ENCODE data around the gene GAGE12J.
"Not testable (repeated sequence)": the region's sequence is repeated elsewhere in the genome, so short reads cannot be mapped to it uniquely, and the experiment has no call there.

GAGE12J gene, protein sequence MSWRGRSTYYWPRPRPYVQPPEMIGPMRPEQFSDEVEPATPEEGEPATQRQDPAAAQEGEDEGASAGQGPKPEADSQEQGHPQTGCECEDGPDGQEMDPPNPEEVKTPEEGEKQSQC

DNA sequence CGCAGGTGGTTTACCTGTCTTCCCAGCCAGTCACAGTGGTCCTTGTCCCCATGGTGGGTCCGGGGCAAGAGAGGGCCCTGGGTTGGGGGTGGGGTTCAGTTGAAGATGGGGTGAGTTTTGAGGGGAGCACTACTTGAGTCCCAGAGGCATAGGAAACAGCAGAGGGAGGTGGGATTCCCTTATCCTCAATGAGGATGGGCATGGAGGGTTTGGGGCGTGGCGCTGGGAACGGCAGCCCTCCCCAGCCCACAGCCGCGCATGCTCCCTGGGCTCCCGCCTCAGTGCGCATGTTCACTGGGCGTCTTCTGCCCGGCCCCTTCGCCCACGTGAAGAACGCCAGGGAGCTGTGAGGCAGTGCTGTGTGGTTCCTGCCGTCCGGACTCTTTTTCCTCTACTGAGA is at the start of gene GAGE12J:
GAGE12J (plus strand) TSS at position 301 of the 400 bp plus-strand sequence. CDS start 1,157 bp downstream, outside the sequence.
- DNase-seq = not testable (repeated sequence)

DNA sequence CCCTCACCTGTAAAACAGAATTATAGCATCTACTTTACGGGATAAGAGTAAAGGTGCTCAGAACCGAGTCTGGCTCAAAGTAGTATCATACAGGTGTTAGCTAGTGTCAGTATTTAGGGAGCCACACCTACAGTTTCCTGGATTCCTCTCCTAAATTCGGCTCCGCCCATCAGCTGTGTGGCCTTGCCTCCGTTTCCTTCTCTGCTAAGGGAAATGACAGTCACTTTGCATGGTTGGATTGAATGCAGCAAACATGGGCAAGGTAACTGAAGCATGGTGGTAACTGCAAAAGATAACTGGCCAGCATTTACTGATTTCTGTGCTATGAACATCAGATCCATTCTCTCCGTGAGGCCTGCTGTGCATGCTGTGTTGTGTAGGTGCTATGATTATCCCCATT is 49.4 kb upstream of the GAGE12J start:
- no peak for DNase-seq

DNA sequence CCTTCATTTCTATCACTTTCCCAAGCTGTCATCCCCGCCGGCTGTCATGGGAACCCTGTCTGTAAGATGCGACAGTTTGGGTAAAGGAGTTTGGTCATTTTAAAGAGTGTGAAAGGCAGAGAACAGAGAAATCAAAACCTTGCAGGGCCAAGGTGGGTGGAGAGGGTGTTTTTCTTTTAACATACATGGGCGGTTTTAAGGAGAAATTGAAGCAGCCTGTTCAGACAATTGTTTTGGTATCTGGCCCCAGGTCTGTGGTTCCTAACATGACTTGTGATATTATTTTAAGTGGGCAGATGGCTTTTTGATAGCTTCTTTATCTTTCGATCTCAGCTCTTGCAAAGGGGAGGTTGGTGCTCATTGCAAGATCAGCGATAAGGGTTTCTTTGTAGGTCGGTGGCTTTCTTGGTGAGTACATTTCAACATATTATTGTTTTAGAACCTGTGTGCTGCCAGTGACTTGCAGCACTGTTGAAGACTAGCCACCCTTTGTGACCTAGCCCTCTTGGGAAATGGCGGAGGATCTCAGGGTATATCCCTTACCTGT is 48.6 kb upstream of the GAGE12J start:
- DNase-seq = no peak

DNA sequence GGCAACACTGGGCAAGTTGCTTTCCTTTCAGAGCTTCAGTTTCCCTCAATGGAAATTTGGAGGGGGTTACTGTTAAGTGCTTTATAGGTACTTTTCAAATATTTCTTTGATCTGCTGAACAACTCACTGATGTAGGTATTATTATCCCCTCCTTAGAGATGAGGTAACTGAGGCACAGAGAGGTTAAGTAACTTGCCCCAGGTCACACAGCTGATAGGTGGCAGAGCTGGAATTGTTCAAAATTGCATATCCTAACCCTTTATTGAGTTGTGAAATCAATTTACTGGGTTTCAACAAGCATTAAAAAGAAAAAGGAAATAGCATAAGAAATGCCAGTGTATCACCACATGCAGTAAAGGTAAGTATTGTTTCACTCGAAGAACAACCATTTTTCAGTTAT is 45.6 kb upstream of the GAGE12J start:
- no peak for DNase-seq

DNA sequence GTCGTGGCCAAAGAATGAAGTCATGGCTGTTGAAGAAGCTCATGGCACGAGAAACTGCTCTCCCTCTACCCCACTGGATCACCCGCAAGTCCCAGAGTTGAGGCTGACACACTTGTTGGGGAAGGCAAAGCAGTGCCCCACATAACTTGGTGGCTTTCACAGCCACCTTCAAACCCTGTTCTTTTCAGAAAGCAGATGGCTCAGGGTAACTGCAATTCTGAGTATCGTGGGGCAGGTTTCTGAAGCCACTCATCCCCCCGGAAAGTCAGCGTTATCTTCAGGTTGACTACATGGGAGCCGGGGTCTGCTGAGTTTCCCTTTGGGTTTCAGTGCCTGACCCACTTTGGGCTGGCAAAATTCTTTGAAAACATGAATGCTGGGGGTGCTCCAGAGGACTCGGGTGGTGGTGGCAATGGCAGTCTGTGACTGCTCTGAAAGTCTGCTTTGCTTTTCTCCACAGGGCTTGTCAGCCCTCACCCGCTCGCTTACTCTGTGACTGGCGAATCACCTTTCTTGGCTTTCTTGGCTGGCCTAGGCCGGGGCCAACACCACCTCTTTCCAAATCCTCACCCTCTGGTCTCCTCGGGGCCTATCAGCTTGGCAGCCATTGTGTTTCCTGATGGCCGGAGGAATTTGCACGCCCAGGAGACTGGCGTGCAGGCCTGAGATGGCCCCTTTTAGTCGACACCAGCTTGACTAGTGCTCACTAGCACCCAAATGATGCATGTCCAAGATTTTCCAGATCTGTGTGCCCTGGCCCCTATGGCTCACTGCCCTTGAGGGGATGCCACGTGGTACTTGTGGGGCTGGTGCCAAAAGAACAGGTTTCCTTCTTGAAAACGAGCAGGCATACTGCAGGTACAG is 44.9 kb upstream of the GAGE12J start:
- DNase-seq = no peak

DNA sequence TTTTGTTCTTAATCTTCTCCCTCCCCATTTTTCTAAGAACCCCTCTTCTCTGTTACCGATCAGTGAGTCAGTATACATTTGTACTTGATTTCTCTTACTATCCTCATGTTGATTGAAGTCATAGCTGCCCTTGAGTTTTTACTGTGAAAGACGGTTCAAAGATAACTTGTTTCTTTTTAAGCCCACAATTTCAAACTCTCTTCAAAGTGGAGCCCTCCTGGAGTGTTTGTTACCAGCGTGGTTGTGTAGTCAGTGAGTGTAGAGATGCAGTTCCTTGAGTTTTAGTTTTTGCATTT is 44.4 kb upstream of the GAGE12J start:
- no peak for DNase-seq

DNA sequence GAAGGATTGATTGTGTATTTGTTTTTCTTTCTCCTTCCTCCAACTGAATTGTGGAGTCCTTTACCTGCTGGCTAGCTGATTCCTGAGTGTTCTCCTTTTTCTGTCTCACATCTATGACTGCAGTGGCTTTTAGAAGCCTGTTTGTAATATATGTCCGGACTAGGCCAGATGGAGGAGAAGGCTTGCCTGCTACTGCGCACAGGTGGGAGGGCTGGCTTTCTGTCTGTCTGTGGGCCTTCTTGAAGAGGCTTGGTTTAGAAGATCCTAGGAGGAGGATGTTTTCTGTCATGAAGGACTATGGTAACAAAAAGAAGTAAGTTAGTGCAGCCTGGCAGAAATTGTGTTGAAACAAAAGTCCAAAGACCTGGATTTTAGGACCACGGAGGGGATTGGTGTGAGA is 43.8 kb upstream of the GAGE12J start:
- no peak for DNase-seq

DNA sequence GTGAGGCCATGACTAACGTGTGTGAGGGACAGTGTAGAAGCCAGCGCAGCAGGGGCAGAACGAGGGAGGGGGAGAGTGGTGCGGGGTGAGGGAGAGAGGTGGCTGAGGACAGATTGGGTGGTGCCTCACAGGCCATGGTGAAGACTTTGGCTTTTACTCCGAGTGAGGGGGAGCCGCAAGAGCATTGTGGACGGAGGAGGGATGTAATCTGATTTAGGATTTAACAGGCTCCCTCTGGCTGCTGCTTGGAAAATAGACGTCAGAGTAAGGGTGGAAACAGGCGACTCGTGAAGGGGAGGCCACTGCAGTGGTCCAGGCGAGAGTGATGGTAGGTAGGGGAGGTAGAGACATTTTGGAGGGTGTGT is 39.2 kb upstream of the GAGE12J start:
- peak; percentile 24 for DNase-seq

DNA sequence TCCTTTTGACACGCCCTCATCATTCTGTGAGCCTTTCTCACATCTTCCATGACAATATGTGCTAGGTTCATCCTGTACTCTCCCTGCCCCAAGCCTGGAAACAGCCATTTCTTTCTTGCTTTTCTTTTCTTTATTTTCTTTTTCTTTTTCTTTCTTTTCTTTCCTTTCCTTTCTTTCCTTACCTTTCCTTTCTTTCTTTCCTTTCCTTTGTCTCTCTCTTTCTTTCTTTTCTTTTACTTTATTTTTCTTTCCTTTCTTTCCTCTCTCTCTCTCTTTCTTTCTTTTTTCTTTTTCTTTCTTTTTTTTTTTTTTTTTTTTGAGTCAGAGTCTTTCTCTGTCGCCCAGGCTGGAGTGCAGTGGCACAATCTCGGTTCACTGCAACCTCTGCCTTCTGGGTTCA is 37.6 kb upstream of the GAGE12J start:
- DNase-seq = no peak

DNA sequence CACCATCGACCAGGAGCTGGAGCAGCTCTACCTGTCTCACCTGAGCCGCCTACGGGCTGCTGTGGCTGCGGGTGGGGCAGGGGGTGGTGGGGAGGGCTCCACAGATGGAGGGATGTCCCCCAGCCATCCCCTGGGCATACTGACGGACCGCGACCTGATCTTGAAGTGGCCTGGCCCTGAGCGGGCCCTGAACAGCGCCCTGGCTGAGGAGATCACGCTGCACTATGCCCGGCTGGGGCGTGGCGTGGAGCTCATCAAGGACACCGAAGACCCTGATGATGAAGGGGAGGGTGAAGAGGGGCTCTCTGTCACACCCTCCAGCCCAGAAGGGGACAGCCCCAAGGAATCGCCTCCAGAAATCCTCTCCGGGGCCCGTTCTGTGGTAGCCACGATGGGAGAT is 35.7 kb upstream of the GAGE12J start:
- no peak for DNase-seq

DNA sequence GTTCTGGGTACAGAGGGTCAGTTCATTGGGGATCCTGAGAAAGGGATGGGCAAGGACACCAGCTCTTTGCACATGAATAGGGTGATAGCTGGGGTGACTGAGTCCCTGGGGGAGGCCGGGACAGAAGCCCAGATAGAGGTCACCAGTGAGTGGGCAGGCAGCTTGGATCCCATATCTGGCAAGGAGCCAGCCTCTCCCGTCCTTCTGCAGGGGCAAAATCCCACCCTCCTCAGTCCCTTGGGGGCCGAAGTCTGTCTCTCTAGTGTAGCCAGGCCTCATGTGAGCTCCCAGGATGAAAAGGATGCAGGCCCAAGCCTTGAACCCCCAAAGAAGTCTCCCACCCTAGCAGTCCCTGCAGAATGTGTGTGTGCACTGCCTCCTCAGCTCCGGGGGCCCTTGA is 35.3 kb upstream of the GAGE12J start:
- no peak for DNase-seq

DNA sequence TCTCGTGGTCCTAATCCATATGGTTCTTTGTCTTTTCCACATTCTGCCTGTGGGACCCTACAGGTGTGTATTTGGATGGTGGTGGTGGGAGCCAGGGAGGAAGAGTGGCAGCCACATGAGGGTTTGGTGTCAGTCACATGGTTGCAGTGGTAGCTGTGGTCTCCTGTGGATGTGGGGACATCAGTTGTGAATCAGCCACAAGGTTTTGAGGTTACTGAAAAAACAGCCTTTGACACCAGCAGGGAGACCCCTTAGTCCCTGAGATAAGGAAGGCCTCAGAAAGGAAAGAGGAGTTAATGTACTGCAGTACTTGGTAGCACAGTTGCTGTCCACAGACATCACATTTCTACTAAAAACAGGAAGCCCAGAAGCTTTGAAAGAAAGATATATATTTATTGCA is 34.2 kb upstream of the GAGE12J start:
- no peak for DNase-seq

DNA sequence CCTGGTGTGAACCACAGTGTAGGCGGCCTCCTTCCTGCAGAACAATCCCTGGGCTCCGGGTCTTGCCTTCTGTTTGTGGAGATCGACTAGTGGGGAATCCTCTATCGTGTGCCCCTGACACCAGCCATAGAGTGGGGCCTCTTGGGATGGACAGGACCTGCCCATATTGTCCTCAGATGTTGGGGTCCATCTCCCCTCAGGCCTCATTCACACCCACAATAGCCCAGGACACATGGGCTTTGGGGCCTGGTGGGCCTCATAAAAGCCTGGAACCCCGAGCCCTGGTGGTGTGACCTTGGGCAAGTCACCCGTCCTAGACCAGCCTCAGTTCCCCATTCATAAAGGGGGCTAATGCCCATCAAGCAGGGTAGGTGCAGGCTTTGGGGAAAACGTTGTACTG is 31.6 kb upstream of the GAGE12J start:
- no peak for DNase-seq

DNA sequence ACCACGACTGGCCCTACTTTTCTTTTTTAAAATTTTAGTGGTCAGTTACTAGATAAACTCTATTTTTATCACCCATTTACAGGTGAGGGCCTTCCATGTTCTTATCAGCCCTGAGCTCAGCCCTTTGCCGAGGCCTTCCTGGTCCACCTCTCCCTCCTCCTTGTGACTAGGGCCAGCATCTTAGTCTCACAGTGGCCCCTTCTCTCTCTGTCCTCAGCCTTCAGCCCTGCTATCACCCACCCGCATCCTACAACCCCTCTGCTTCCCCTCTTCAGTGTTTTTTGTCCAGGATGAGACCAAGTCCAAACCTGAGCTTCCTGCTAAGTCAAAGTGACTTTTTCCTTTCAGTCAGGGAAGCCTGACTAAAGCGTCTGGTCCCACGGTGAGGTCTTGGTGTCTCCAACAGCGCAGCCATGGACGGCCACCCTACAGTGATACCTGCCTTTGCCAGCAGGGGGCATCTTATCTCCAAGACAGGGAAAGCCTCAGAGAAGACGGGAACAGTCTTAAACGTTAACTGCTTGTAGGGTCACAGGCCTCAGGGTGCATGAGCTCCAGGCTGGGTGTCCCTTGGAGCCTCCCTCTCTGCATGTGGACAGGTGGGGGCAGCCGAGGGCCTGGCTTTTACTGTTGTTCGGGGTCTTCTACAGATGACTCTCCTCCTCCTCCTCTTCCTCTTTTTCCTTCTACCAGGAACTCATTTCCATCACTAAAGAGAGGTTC is 30.1 kb upstream of the GAGE12J start:
- DNase-seq = peak; percentile 38

DNA sequence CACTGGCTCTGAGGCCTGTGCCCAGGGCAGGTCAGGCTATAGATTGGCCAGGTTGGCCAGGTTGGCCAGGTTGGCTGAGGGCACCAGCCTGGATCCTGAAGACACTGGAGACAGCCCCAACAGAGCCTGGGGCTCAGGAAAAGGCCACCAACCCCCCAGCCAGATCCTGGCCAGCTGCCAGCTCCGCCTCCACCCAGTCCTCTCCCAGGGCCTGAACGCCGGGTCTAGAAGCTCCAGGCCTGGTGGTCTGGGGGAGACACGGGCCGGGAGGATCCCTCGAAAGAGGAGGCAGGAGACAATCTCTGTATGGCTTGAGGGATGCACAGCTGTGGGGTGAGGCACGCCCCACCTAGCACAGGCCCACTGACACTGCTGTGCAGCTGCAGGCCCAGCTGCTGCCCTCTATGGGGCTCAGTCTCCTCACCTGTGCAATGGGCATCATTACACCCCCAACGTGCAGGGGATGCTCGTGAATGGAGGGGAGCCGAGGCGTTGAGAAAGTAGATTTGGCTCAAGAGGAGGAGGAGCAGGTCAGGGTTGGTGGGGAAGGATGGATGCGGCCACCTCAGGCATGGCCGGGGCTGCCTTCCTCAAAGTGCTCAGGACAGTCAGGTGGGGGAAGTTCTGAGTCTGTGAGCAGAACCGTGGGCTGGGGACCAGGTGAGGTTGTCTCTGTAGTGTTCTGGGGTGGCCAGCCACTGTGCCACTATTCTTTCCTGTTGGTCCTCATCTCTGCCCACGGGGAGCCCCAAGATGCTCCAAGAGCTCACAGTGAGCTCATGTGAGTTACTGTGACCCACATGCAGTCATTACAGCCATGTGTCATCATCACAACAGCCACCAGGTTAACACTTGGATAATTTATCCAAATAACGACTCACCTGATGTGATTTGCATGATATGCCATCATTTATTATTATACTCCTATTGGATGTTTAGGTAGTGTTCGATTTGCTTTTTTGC is 29.2 kb upstream of the GAGE12J start:
- no peak for DNase-seq

DNA sequence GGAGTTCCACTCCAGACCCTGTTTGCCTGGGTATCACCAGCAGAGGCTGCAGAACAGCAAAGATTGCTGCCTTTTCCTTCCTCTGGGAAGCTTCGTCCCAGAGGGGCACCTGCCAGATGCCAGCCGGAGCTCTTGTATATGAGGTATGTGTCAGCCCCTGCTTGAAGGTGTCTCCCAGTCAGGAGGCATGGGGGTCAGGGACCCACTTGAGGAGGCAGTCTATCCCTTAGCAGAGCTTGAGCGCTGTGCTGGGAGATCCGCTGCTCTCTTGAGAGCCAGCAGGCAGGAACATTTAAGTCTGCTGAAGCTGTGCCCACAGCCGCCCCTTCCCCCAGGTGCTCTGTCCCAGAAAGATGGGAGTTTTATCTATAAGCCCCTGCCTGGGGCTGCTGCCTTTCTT is 22.5 kb upstream of the GAGE12J start:
- not testable (repeated sequence) for DNase-seq

DNA sequence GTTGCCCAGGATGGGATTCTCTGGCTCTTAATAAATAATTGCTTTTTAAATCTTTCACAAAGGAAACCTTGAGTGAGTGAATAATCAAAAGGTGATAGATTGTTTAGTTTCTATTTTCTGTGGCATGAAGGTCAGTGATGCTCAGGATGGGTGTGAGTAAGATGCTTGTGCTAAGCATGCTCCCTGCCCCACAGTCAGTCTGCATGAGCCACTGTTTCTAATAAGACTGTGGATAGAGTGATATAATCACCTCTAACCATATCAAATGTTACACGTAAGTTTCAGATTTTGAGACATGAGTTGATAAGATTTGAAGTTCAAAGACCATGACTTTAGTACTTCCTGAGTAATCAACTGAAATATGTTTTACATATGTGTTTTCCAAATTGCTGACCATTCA is 21.1 kb upstream of the GAGE12J start:
- DNase-seq = no peak

DNA sequence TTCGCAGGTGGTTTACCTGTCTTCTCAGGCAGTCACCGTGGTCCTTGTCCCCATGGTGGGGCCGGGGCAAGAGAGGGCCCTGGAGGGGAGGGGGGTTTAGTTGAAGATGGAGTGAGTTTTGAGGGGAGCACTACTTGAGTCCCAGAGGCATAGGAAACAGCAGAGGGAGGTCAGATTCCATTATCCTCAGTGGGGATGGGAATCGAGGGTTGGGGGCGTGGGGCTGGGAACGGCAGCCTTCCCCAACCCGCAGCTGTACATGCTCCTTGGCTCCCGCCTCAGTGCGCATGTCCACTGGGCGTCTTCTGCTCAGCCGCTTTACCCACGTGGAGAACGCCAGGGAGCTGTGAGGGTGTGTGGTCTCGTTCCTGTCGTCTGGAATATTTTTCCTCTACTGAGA is 18.5 kb upstream of the GAGE12J start, which contains the start of gene GAGE10:
GAGE10 (plus strand) TSS at position 301 of the 400 bp plus-strand sequence. CDS start 1,214 bp downstream, outside the sequence.
- DNase-seq = no peak

DNA sequence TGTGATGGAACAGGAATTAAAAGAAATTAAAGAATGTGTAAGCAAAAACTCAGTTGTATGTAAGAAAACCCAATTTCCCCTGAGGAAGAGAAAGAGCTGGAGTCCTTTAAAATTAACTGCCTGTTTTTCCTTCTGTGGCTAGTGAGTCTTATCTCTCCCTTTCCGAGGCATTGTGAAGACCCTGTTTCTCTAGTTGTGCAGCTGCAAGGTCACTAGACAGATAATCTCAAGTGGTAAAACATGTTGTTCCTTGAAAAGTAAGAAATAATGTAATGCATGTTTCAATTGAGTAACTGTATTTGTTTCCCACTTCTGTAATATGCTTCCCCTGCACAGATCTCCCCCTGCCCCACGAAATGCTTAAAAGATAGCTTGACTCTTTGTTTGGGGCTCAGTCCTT is 14.1 kb upstream of the GAGE12J start:
- DNase-seq = not testable (repeated sequence)

DNA sequence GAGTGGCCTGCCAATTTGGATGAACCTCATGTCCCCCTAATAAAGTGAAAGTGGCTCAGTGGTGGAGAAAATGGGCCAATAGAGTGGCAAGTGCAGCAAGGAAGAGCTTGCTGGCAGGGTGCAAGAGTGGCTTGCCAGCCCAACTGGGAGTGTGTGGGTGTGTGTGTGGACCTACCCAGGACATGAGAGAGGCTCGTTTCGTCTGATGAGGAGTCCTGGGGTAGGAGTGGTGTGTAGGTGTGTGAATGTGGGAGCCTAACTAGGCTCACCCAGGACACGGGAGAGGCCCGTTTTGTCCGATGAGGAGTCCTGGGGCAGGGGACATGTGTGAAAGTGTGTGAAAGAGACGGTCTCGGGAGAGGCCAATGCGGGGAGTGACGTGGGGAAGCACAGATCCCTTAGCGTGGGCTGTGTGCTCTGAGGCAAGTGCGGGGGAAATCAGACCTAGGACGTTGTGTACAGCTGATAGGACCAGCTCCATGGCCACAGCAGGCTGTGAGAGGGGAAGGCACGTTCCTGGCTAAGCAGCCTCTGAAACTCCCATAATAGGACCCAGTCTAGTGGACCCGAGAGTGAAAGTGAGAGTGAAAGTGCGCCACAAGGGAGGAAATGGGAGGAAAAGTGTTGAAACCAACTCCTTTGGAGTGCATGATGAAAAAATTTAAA is 13.1 kb upstream of the GAGE12J start:
- DNase-seq = no peak

DNA sequence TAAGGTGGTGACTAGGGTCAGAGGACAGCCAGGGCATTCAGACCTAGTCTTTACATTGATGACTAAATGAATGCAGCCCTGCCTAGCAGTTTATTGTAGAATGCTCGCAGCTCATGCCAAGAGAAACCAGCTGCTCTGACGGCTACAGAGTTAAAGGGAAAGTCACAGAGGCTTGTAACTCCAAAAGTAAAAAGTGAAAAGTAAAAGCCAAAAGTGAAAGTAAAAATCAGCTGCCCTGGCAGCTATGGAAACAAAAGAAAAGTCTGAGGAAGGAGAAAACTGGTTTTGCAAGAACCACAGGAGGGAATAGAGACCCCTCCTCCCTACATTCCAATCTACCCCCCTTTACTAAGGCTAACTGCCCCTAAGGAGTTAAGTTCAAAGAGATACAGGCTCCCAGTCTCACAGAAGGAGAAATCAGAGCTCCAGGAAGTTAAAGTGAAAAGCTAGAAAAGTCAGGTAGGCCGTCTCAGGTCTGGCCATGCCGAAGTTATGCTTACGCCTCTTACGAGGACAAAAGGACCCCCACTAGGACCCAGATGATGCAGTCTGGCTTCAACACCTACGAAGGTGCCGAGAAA is 12.3 kb upstream of the GAGE12J start:
- DNase-seq = no peak

DNA sequence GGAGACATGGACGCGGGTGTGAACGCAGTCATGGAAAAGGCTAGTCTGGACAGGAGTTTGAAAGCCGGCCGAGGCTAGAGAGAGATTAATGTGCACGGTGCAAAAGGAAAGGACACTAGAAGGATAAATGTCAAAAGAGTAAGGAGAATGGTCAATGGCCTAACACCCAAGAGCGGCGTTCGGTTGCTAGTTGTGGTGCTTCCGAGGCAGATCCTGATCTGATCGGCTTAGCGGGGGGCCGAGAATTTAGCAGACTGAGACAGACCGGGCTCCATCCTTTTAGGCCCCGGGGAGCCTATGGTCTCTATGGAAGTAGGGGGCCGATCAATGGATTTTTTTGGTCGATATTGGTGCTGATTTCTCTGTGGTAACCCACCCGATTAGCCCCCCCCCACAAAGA is 11.5 kb upstream of the GAGE12J start:
- DNase-seq = no peak

Data from NCI-H69 (cell line).